ENCODE results near the gene RBAK. TPM values are rescaled to one million over a fixed set of nuclear protein-coding genes. Genes with fewer than 3 reads are reported as not detected.

Gene RBAK
- total RNA-seq, 1 experiment from 2014 or later = 18.5 TPM

- Mint-ChIP-seq H3K27me3 (ENCODE audit: low read depth) (peaks cover 37% of the 10 kb centered on the region), H3K36me3 (ENCODE audit: insufficient read depth in 1 of 3, low read depth in 3 of 3) (no peaks in the 10 kb centered on the region; a peak in 1 of 7 replicates), H3K4me3 (no peak overlapping the region), H3K9me3 (no peaks in the 10 kb centered on the region), H3K4me1 (no peaks in the 10 kb centered on the region), H3K27ac (no peak overlapping the region; a peak in 1 of 7 replicates)
- H4K91ac ChIP-seq (ENCODE audit: insufficient read length, low read depth, low read length) = no peak overlapping the region
- H3K9me3 ChIP-seq (ENCODE audit: control insufficient read depth, low read depth, low read length) = no peaks in the 10 kb centered on the region
- no peak overlapping the region for H4K5ac ChIP-seq (ENCODE audit: insufficient read length, low read depth, low read length)
- H3K79me2 ChIP-seq (ENCODE audit: insufficient read depth, low read length) = no peaks in the 10 kb centered on the region
- H3K27me3 ChIP-seq (ENCODE audit: insufficient read depth, low read length) = no peaks in the 10 kb centered on the region
- no peaks in the 10 kb centered on the region for H3K79me1 ChIP-seq (ENCODE audit: insufficient read depth, low read depth, low read length, poor library complexity, severe bottlenecking)
- no peak for DNase-seq
- H4K20me1 ChIP-seq (ENCODE audit: control insufficient read depth, insufficient read depth, insufficient read length) = no peaks in the 10 kb centered on the region
- no peak overlapping the region for H3K23ac ChIP-seq (ENCODE audit: insufficient read length, low read depth, low read length)
- no peak overlapping the region for H2BK12ac ChIP-seq (ENCODE audit: insufficient read length, low read depth, low read length)
- no peak overlapping the region for H3K56ac ChIP-seq (ENCODE audit: insufficient read length, low read depth, low read length)
- no peak overlapping the region for H2AK5ac ChIP-seq (ENCODE audit: insufficient read length, low read length)
- H3K18ac ChIP-seq (ENCODE audit: insufficient read length, low read depth, low read length) = no peak overlapping the region
- H3T11ph ChIP-seq (ENCODE audit: low read length) = no peak overlapping the region
- no peak overlapping the region for H2BK20ac ChIP-seq (ENCODE audit: low read depth, low read length, poor library complexity, severe bottlenecking)
- H3K4me1 ChIP-seq (ENCODE audit: insufficient read depth, low read length) = no peaks in the 10 kb centered on the region
- H3K9ac ChIP-seq (ENCODE audit: extremely low read depth, insufficient read length, low read length) = no peak overlapping the region
- no peak for TF ChIP-seq CTCF (conservative IDR thresholded peaks at IDR 0.05)
- H2BK5ac ChIP-seq (ENCODE audit: insufficient read length, low read length) = no peak overlapping the region
- H4K8ac ChIP-seq (replicated peaks; ENCODE audit: insufficient read length, low read depth, low read length) = no peak overlapping the region
- H3K27ac ChIP-seq (ENCODE audit: insufficient read length, low read depth, low read length) = no peak overlapping the region
- H2BK15ac ChIP-seq (ENCODE audit: low read depth, low read length) = no peak overlapping the region
- no CpG with 5 or more reads among the region's 9 CpGs for WGBS (ENCODE audit: extremely low coverage, insufficient read length, low lambda C conversion rate)
- H3K14ac ChIP-seq (ENCODE audit: insufficient read depth, low read length) = no peak overlapping the region
- no peak overlapping the region for H3K4me2 ChIP-seq (ENCODE audit: insufficient read depth, insufficient read length, low read length)
- no peak overlapping the region for H2BK120ac ChIP-seq (ENCODE audit: low read depth, low read length, poor library complexity, severe bottlenecking)
- H3K23me2 ChIP-seq (ENCODE audit: insufficient read length, low read depth, low read length, poor library complexity, severe bottlenecking) = no peaks in the 10 kb centered on the region
- H2AFZ ChIP-seq (ENCODE audit: low read length) = no peak overlapping the region
- H3K4ac ChIP-seq (ENCODE audit: low read depth, low read length) = no peak overlapping the region
Measured at GRCh38 chr7:5036446-5036845, 9.2 kb upstream of the RBAK start.

All from H9 (cell line).